Smooth muscle cell (in vitro differentiated cells): ENCODE results near the gene SFMBT2. TPM values are rescaled to one million over a fixed set of nuclear protein-coding genes. Genes with fewer than 3 reads are reported as not detected.

Source experiments
- DNase-seq: peaks from one replicate; lab custom pipeline; 2025; ENCODE audit not compliant: unreplicated experiment; lab: John Stamatoyannopoulos, UW
- H2AFZ ChIP-seq: fragments of 200-600 bp; sonication (generic); 2 replicates; pipeline ENCODE4 v1.6.0; 2016; ENCODE audit warnings: antibody characterized with exemption, low read depth, mild to moderate bottlenecking
- H3F3A ChIP-seq: fragments of 200-600 bp; sonication (generic); 2 replicates; pipeline ENCODE4 v1.6.0; 2017; ENCODE audit warnings: antibody characterized with exemption, low read depth
- H3K27ac ChIP-seq: fragments of 200-600 bp; sonication (generic); 2 replicates; pipeline ENCODE4 v1.5.1; 2016; ENCODE audit warnings: low read depth, mild to moderate bottlenecking
- H3K27me3 ChIP-seq: fragments of 200-600 bp; sonication (generic); 2 replicates; pipeline ENCODE4 v1.6.1; 2016; ENCODE audit warnings: low read depth, mild to moderate bottlenecking
- H3K36me3 ChIP-seq: fragments of 200-600 bp; sonication (generic); 2 replicates; pipeline ENCODE4 v1.5.1; 2016; ENCODE audit warnings: low read depth
- H3K4me1 ChIP-seq: fragments of 200-600 bp; sonication (generic); 2 replicates; pipeline ENCODE4 v1.5.1; 2016; ENCODE audit warnings: low read depth
- H3K4me2 ChIP-seq: fragments of 200-600 bp; sonication (generic); 2 replicates; pipeline ENCODE4 v1.6.0; 2016; ENCODE audit warnings: mild to moderate bottlenecking
- H3K4me3 ChIP-seq: fragments of 200-600 bp; sonication (generic); 2 replicates; pipeline ENCODE4 v1.5.1; 2016; ENCODE audit warnings: mild to moderate bottlenecking
- H3K79me2 ChIP-seq: fragments of 200-600 bp; sonication (generic); 2 replicates; pipeline ENCODE4 v1.6.0; 2016; ENCODE audit warnings: low read depth, mild to moderate bottlenecking
- H3K9ac ChIP-seq: fragments of 200-600 bp; sonication (generic); 2 replicates; pipeline ENCODE4 v1.6.0; 2016; ENCODE audit warnings: low read depth
- H3K9me3 ChIP-seq: fragments of 200-600 bp; sonication (generic); replicated peaks from 2 replicates; pipeline ENCODE4 v1.5.1; 2016; ENCODE audit warnings: low read depth
- H4K20me1 ChIP-seq: fragments of 200-600 bp; sonication (generic); 2 replicates; pipeline ENCODE4 v1.6.0; 2016; ENCODE audit warnings: low read depth
- WGBS: methylation state at CpG from one replicate; pipeline ENCODE4 v1.1.7; 2016; ENCODE audit warnings: low lambda C conversion rate; 5-methylcytosine and 5-hydroxymethylcytosine counted together
- polyA plus RNA-seq: library from polyadenylated mRNA; unstranded; fragments of >200 nt; fragmentation: Nextera tagmentation; extraction: Ambion mirVana; gene quantifications from 2 replicates; pipeline ENCODE4 v1.2.1, GENCODE V29; 2016
- total RNA-seq: library from RNA; depleted of rRNA; stranded (reverse); fragments of >200 nt; gene quantifications from 2 replicates; pipeline ENCODE4 v1.2.3, GENCODE V29; 2014
- TF ChIP-seq, protein P1 (sequence below): fragments of 200-600 bp; sonication (generic); IDR thresholded peaks from 2 replicates; pipeline ENCODE4 v1.5.1; 2017; ENCODE audit warnings: borderline replicate concordance, mild to moderate bottlenecking, antibody characterized with exemption; ENCODE audit not compliant: insufficient read depth, poor library complexity, severe bottlenecking

Gene SFMBT2
- total and polyA plus RNA-seq, 2 experiments from 2014 or later = 0.90 to 1.4 TPM

DNA sequence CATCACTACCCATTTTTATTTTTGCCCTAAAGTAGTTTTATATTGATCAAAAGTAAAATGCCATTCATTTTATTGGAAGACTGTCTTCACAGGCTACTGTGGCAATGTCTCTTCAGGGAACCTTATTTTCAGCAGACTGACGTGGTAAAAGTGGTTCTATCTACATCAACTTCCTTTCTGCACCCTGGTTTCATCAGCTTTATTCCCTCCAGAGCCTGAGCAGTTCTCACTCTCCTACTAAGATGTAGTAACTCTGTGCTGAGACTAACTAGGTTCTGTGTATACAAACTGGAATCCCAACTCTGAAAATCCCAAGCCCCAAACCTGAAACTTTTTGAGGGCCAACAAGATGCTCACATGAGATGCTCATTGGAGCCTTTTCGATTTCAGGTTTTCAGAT lies 155.3 kb downstream of the SFMBT2 start:
- Histone ChIP-seq H3K4me1 (no peaks in the 10 kb centered on the region), H3K9ac (no peak overlapping the region), H3K27me3 (no peaks in the 10 kb centered on the region), H3K27ac (no peak overlapping the region), H3K4me2 (no peak overlapping the region), H3F3A (no peaks in the 10 kb centered on the region), H3K4me3 (no peak overlapping the region), H2AFZ (no peak overlapping the region), H4K20me1 (no peaks in the 10 kb centered on the region), H3K79me2 (no peaks in the 10 kb centered on the region), H3K36me3 (no peaks in the 10 kb centered on the region), H3K9me3 (no peaks in the 10 kb centered on the region)
- 61% methylated on average over 2 of the region's 2 CpGs for WGBS
- no peak for DNase-seq
- TF ChIP-seq, protein P1, sequence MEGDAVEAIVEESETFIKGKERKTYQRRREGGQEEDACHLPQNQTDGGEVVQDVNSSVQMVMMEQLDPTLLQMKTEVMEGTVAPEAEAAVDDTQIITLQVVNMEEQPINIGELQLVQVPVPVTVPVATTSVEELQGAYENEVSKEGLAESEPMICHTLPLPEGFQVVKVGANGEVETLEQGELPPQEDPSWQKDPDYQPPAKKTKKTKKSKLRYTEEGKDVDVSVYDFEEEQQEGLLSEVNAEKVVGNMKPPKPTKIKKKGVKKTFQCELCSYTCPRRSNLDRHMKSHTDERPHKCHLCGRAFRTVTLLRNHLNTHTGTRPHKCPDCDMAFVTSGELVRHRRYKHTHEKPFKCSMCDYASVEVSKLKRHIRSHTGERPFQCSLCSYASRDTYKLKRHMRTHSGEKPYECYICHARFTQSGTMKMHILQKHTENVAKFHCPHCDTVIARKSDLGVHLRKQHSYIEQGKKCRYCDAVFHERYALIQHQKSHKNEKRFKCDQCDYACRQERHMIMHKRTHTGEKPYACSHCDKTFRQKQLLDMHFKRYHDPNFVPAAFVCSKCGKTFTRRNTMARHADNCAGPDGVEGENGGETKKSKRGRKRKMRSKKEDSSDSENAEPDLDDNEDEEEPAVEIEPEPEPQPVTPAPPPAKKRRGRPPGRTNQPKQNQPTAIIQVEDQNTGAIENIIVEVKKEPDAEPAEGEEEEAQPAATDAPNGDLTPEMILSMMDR = no peak

DNA sequence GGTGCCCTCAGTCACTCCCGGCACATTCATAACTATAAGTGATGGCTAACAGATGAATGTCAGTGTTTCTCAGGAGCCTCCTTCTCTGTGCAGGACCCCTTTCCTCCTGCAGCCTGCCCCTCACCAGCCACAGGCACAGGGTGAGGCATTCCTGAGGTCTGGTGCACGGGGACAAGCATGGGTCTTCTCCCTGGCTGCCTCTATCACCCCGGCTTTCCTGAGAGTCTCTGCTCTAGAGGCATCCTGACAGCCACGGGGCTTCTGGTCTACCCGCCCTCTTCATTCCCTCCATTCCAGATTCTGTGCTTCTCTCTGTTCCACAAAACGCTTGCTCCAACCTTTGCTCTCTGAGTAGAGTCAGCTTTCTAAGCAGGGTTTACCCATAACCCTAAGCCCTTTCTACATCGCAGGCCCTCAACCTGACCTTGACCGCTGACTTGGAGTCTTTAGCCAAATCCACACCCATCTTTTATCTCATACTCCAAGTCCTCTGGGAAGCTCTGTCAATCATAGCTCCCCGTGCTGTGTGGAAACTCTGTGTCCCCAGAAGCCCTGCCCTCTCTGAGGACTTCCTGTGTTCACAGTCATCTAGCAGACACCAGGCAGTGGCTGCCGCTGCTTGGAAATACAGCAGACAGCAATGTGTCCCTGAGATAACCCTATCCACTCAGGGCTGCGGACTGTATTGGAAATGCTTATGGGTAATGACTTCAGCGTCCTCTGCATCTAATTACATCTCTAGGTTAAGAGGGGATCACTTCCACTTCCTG lies 159.0 kb downstream of the SFMBT2 start:
- Histone ChIP-seq H3K36me3 (no peaks in the 10 kb centered on the region), H2AFZ (no peak overlapping the region), H3K4me2 (no peak overlapping the region), H3K4me1 (no peaks in the 10 kb centered on the region), H3K4me3 (no peak overlapping the region), H3K79me2 (no peaks in the 10 kb centered on the region), H3K9me3 (no peaks in the 10 kb centered on the region), H3K27ac (no peak overlapping the region), H3K27me3 (no peaks in the 10 kb centered on the region), H3K9ac (no peak overlapping the region), H3F3A (no peaks in the 10 kb centered on the region), H4K20me1 (no peaks in the 10 kb centered on the region)
- 56% methylated on average over 12 of the region's 12 CpGs for WGBS
- TF ChIP-seq, protein P1 = no peak
- DNase-seq = no peak

DNA sequence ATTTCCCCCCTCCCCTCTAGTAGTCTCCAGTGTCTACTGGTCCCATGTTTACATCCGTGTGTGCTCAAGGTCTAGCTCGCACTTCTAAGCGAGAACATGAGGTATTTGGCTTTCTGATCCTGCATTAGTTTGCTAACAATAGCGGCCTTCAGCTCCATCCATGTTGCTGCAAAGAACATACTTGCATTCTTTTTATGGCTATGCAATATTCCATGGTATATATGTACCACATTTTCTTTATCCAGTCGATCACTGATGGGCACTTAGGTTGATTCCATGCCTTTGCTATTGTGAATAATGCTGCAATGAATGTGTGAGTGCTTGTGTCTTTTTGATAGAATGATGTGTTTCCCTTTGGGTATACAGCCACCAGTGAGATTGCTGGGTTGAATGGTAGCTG lies 160.6 kb downstream of the SFMBT2 start:
- no peaks in the 10 kb centered on the region for H3K79me2 ChIP-seq
- H3K27me3 ChIP-seq = no peaks in the 10 kb centered on the region
- no peak overlapping the region for H3K9ac ChIP-seq
- H3F3A ChIP-seq = no peaks in the 10 kb centered on the region
- H3K27ac ChIP-seq = no peak overlapping the region
- 92% methylated on average over 5 of the region's 5 CpGs for WGBS
- no peak overlapping the region for H3K4me3 ChIP-seq
- H4K20me1 ChIP-seq = no peaks in the 10 kb centered on the region
- no peak overlapping the region for H3K4me2 ChIP-seq
- DNase-seq = no peak
- H2AFZ ChIP-seq = no peak overlapping the region
- H3K9me3 ChIP-seq = no peaks in the 10 kb centered on the region
- no peaks in the 10 kb centered on the region for H3K4me1 ChIP-seq
- no peaks in the 10 kb centered on the region for H3K36me3 ChIP-seq
- TF ChIP-seq, protein P1 = no peak
